Measurements from ENCODE around the gene ETV3L. TPM values are rescaled to one million over a fixed set of nuclear protein-coding genes. Genes with fewer than 3 reads are reported as not detected.

ETV3L gene
- total RNA-seq, 4 donors from 2014 or later, result not detected

GRCh38 chr1:157135070-157135469, 35.5 kb upstream of the ETV3L start:
- peaks cover 0 to 58% of the 10 kb centered on the region in 2 donors for H3K36me3 ChIP-seq

GRCh38 chr1:157134442-157134841, 34.8 kb upstream of the ETV3L start:
- intact Hi-C loops (cut with DNase I; ENCODE audit: low total_unique reads), result no loop called here
- peaks cover 21 to 23% of the 10 kb centered on the region in 2 donors for H3K4me1 ChIP-seq
- peaks cover 0 to 58% of the 10 kb centered on the region in 2 donors for H3K36me3 ChIP-seq
- H3K27me3 ChIP-seq, result no peaks in the 10 kb centered on the region
- no peak for TF ChIP-seq CTCF (IDR thresholded peaks at IDR 0.05 in 4 of 5, conservative IDR thresholded peaks at IDR 0.05 in 1 of 5)
- TF ChIP-seq POLR2A (IDR thresholded peaks at IDR 0.05), result no peak
- ATAC-seq (no peak), DNase-seq (no peak)
- in situ Hi-C loops (cut with MboI; ENCODE audit: low sequenced_read_pairs in 4 of 4), result no loop called here
- no peak overlapping the region for H3K4me3 ChIP-seq
- no peaks in the 10 kb centered on the region for H3K9me3 ChIP-seq
- H3K27ac ChIP-seq, result no peak overlapping the region

More at GRCh38 chr1:157135070-157135469, 35.5 kb upstream of the ETV3L start:
- ATAC-seq, result no peak
- in situ Hi-C loops (cut with MboI; ENCODE audit: low sequenced_read_pairs in 4 of 4), result no loop called here
- Histone ChIP-seq H3K27me3 (no peaks in the 10 kb centered on the region), H3K9me3 (no peaks in the 10 kb centered on the region), H3K4me1 (peaks cover 23 to 25% of the 10 kb centered on the region in 2 donors), H3K4me3 (no peak overlapping the region), H3K27ac (no peak overlapping the region)
- no peak for TF ChIP-seq CTCF (IDR thresholded peaks at IDR 0.05 in 4 of 5, conservative IDR thresholded peaks at IDR 0.05 in 1 of 5)
- TF ChIP-seq POLR2A (IDR thresholded peaks at IDR 0.05), result no peak
- DNase-seq, result no peak
- intact Hi-C loops (cut with DNase I; ENCODE audit: low total_unique reads), result loop anchor here (5.0 kb wide), 1 partner anchor 88 kb away; the partner anchor contains the start of gene ARHGEF11

- Histone ChIP-seq H3K4me3 (no peak overlapping the region), H3K4me1 (peaks cover 16 to 18% of the 10 kb centered on the region in 2 donors), H3K27me3 (no peaks in the 10 kb centered on the region), H3K36me3 (peaks cover 0 to 58% of the 10 kb centered on the region in 2 donors), H3K27ac (no peak overlapping the region), H3K9me3 (no peaks in the 10 kb centered on the region)
- intact Hi-C loops (cut with DNase I; ENCODE audit: low total_unique reads), result no loop called here
- in situ Hi-C loops (cut with MboI; ENCODE audit: low sequenced_read_pairs in 4 of 4), result no loop called here
- TF ChIP-seq POLR2A (IDR thresholded peaks at IDR 0.05), result no peak
- TF ChIP-seq CTCF (IDR thresholded peaks at IDR 0.05 in 4 of 5, conservative IDR thresholded peaks at IDR 0.05 in 1 of 5), result no peak
- ATAC-seq, result no peak
- no peak for DNase-seq
Observed at GRCh38 chr1:157133426-157133825, 33.8 kb upstream of the ETV3L start.

- in situ Hi-C loops (cut with MboI; ENCODE audit: low sequenced_read_pairs in 4 of 4), result no loop called here
- Histone ChIP-seq H3K4me1 (peaks cover 16 to 18% of the 10 kb centered on the region in 2 donors), H3K27me3 (no peaks in the 10 kb centered on the region), H3K36me3 (peaks cover 0 to 63% of the 10 kb centered on the region in 2 donors), H3K27ac (no peak overlapping the region), H3K9me3 (no peaks in the 10 kb centered on the region), H3K4me3 (no peak overlapping the region)
- TF ChIP-seq CTCF (IDR thresholded peaks at IDR 0.05 in 4 of 5, conservative IDR thresholded peaks at IDR 0.05 in 1 of 5), result no peak
- TF ChIP-seq POLR2A (IDR thresholded peaks at IDR 0.05), result no peak
- no peak for DNase-seq
- intact Hi-C loops (cut with DNase I; ENCODE audit: low total_unique reads), result no loop called here
- no peak for ATAC-seq
Observed at GRCh38 chr1:157132616-157133167, 33.1 kb upstream of the ETV3L start.

- ATAC-seq (no peak), DNase-seq (no peak)
- Histone ChIP-seq H3K4me1 (peaks cover 13 to 15% of the 10 kb centered on the region in 2 donors), H3K27ac (no peak overlapping the region), H3K27me3 (no peaks in the 10 kb centered on the region), H3K36me3 (peaks cover 0 to 65% of the 10 kb centered on the region in 2 donors), H3K4me3 (no peak overlapping the region), H3K9me3 (no peaks in the 10 kb centered on the region)
- TF ChIP-seq CTCF (IDR thresholded peaks at IDR 0.05 in 4 of 5, conservative IDR thresholded peaks at IDR 0.05 in 1 of 5) (no peak), POLR2A (IDR thresholded peaks at IDR 0.05) (no peak)
- in situ Hi-C loops (cut with MboI; ENCODE audit: low sequenced_read_pairs in 4 of 4) (no loop called here), intact Hi-C loops (cut with DNase I; ENCODE audit: low total_unique reads) (no loop called here)
Observed at GRCh38 chr1:157132111-157132510, 32.5 kb upstream of the ETV3L start.

All from gastrocnemius medialis (tissue), 4 donors.